GM12878 (cell line): ENCODE data around the gene IBA57.

ENCODE experiments used
- BHLHE40 ChIP-seq, 2 experiments: fragments of 450-650 bp in 1 of 2; IDR thresholded peaks; 2 replicates each; pipeline ENCODE4 v1.6.1; 2011 to 2017; ENCODE audit warnings: low read depth in 2 of 2, borderline replicate concordance in 1 of 2, improper control_type of control experiment in 1 of 2, low read length in 1 of 2, mild to moderate bottlenecking in 1 of 2
- CTCF ChIP-seq, 3 experiments: IDR thresholded peaks in 2 of 3; conservative IDR thresholded peaks in 1 of 3; 2 replicates each; pipeline ENCODE4 v1.5.1; 2011; ENCODE audit warnings: low read depth in 3 of 3, low read length in 3 of 3, mild to moderate bottlenecking in 3 of 3, control low read depth in 2 of 3, moderate library complexity in 2 of 3, inconsistent platforms in 1 of 3, mixed read lengths in 1 of 3; ENCODE audit not compliant: control insufficient read depth in 2 of 3, insufficient read depth in 1 of 3; ENCODE audit errors: extremely low read depth in 1 of 3
- EGR1 ChIP-seq, 2 experiments: IDR thresholded peaks; 1 replicate in 1 of 2; 2 replicates in 1 of 2; pipeline ENCODE4 v1.6.1; 2011 to 2012; ENCODE audit warnings: low read depth in 2 of 2, low read length in 2 of 2, borderline replicate concordance in 1 of 2, mild to moderate bottlenecking in 1 of 2, moderate library complexity in 1 of 2
- ELK1 ChIP-seq: IDR thresholded peaks from 2 replicates; pipeline ENCODE4 v1.6.1; 2012; ENCODE audit warnings: low read depth, low read length, improper control_type of control experiment
- REST ChIP-seq: IDR thresholded peaks from 2 replicates; pipeline ENCODE4 v1.6.1; 2012; ENCODE audit warnings: mild to moderate bottlenecking, low read depth, low read length
- SMAD1 ChIP-seq: fragments of 450-650 bp; IDR thresholded peaks from 2 replicates; pipeline ENCODE4 v1.6.1; 2018; ENCODE audit warnings: mild to moderate bottlenecking, low read depth; ENCODE audit not compliant: partially characterized antibody
- SRF ChIP-seq, 2 experiments: IDR thresholded peaks; 2 replicates each; pipeline ENCODE4 v1.6.1; 2011; ENCODE audit warnings: low read depth in 2 of 2, low read length in 2 of 2, mild to moderate bottlenecking in 1 of 2, moderate library complexity in 1 of 2
- ZBTB11 ChIP-seq: fragments of 450-650 bp; formaldehyde crosslinking; IDR thresholded peaks from 2 replicates; pipeline ENCODE4 v1.5.0; 2022; ENCODE audit warnings: mild to moderate bottlenecking, missing genetic modification characterization
- ZBTB4 ChIP-seq: fragments of 450-650 bp; formaldehyde crosslinking; IDR thresholded peaks from 2 replicates; pipeline ENCODE4 v1.4.0; 2022; ENCODE audit warnings: mild to moderate bottlenecking, moderate library complexity
- ZBTB40 ChIP-seq: fragments of 450-650 bp; IDR thresholded peaks from 2 replicates; pipeline ENCODE4 v1.6.1; 2016; ENCODE audit warnings: mild to moderate bottlenecking, moderate library complexity, borderline replicate concordance
- ZNF274 ChIP-seq: IDR thresholded peaks from one replicate; pipeline ENCODE4 v1.8.0; 2011; ENCODE audit not compliant: insufficient read length, insufficient read depth
- ZNF622 ChIP-seq: fragments of 450-650 bp; IDR thresholded peaks from 2 replicates; pipeline ENCODE4 v1.6.1; 2017; ENCODE audit warnings: mild to moderate bottlenecking, inconsistent platforms

- TF ChIP-seq BHLHE40 (IDR thresholded peaks at IDR 0.05; ENCODE audit: borderline replicate concordance in 1 of 2, low read depth in 2 of 2, low read length in 1 of 2) (no peak), ZNF274 (no peak), CTCF (IDR thresholded peaks at IDR 0.05 in 2 of 3, conservative IDR thresholded peaks at IDR 0.05 in 1 of 3; ENCODE audit: control insufficient read depth in 2 of 3, extremely low read depth in 1 of 3, insufficient read depth in 1 of 3, low read depth in 3 of 3, low read length in 3 of 3) (no peak), SMAD1 (no peak), EGR1 (IDR thresholded peaks at IDR 0.05; ENCODE audit: borderline replicate concordance in 1 of 2, low read depth in 2 of 2, low read length in 2 of 2) (no peak), ZBTB4 (CRISPR knock-in tag) (no peak), ELK1 (no peak), SRF (IDR thresholded peaks at IDR 0.05; ENCODE audit: low read depth in 2 of 2, low read length in 2 of 2) (no peak), ZNF622 (no peak), ZBTB40 (no peak), REST (no peak), ZBTB11 (CRISPR knock-in tag) (no peak)
Measured at GRCh38 chr1:228164561-228165371, 838 bp upstream of the IBA57 start.
